K562 (cell line): ENCODE data around the gene HEATR1. TPM values are rescaled to one million over a fixed set of nuclear protein-coding genes. Genes with fewer than 3 reads are reported as not detected.

Source experiments
- BCL6 ChIP-seq: fragments of 250-450 bp; sonication (Bioruptor Pico); IDR thresholded peaks from 2 replicates; pipeline ENCODE4 v1.4.0; 2020
- BRF1 ChIP-seq: IDR thresholded peaks from 3 replicates; pipeline ENCODE4 v1.6.1; 2011; ENCODE audit warnings: borderline replicate concordance, mild to moderate bottlenecking; ENCODE audit not compliant: insufficient read length; ENCODE audit errors: extremely low read depth
- CGGBP1 ChIP-seq: fragments of 250-450 bp; sonication (Bioruptor Pico); IDR thresholded peaks from 2 replicates; pipeline ENCODE4 v1.9.0; 2021; ENCODE audit warnings: mild to moderate bottlenecking
- E2F4 ChIP-seq: sonication (generic); formaldehyde crosslinking; IDR thresholded peaks from 2 replicates; pipeline ENCODE4 v1.8.0; 2022; ENCODE audit warnings: mild to moderate bottlenecking, low read depth, missing genetic modification reagents
- MCM3 ChIP-seq: fragments of 450-650 bp; IDR thresholded peaks from 2 replicates; pipeline ENCODE4 v1.6.1; 2016
- PTTG1 ChIP-seq: fragments of 450-650 bp; IDR thresholded peaks from 2 replicates; pipeline ENCODE4 v1.6.1; 2016; ENCODE audit warnings: low read depth, mild to moderate bottlenecking, missing genetic modification characterization, missing compliant biosample characterization
- RBBP5 ChIP-seq: fragments of 200-600 bp; sonication (generic); IDR thresholded peaks from 2 replicates; pipeline ENCODE4 v1.6.1; 2012; ENCODE audit warnings: borderline replicate concordance, mild to moderate bottlenecking, low read length, control low read depth, inconsistent platforms; ENCODE audit not compliant: insufficient read depth, poor library complexity, severe bottlenecking
- RBFOX2 ChIP-seq: fragments of 200-400 bp; formaldehyde crosslinking; IDR thresholded peaks from 2 replicates; pipeline ENCODE4 v1.6.1; 2017; ENCODE audit warnings: low read depth, mild to moderate bottlenecking, low read length, moderate library complexity
- RCOR1 ChIP-seq, 2 experiments: IDR thresholded peaks; 2 replicates each; pipeline ENCODE4 v1.6.1; 2012; ENCODE audit warnings: low read depth in 2 of 2, low read length in 2 of 2, borderline replicate concordance in 1 of 2, improper control_type of control experiment in 1 of 2
- SNRNP70 ChIP-seq: fragments of 200-400 bp; formaldehyde crosslinking; optimal IDR thresholded peaks from 2 replicates; pipeline ENCODE3; 2017; ENCODE audit warnings: low read depth, low read length
- U2AF1 ChIP-seq: fragments of 200-400 bp; formaldehyde crosslinking; optimal IDR thresholded peaks from 2 replicates; pipeline ENCODE3; 2017; ENCODE audit warnings: mild to moderate bottlenecking, low read depth, low read length, moderate library complexity
- ZC3H11A ChIP-seq: IDR thresholded peaks from 2 replicates; pipeline ENCODE4 v1.6.1; 2012; ENCODE audit warnings: low read depth, low read length, improper control_type of control experiment
- ZFP36 ChIP-seq: fragments of 150-350 bp; IDR thresholded peaks from 2 replicates; pipeline ENCODE4 v1.6.1; 2018; ENCODE audit warnings: low read length, low read depth; ENCODE audit not compliant: partially characterized antibody
- ZNF282 ChIP-seq: sonication (generic); formaldehyde crosslinking; IDR thresholded peaks from 2 replicates; pipeline ENCODE4 v1.8.1; 2023; ENCODE audit warnings: missing genetic modification reagents
- polyA plus RNA-seq, 8 experiments: library from polyadenylated mRNA; depleted of rRNA in 4 of 8; stranded (reverse) in 5 of 8; unstranded in 3 of 8; fragments of >200 nt; fragmentation: Nextera tagmentation in 2 of 8; fragmentation: Illumina TruSeq in 1 of 8; extraction: Ambion mirVana in 2 of 8; extraction: Trizol in 1 of 8; gene quantifications; 2 replicates each; pipeline versions ENCODE4 v1.2.1 to v1.2.3, GENCODE V29; 2011 to 2014; ENCODE audit warnings: inconsistent platforms in 1 of 8, missing spikeins in 1 of 8
- total RNA-seq, 7 experiments: library from RNA; depleted of rRNA in 6 of 7; stranded (reverse); fragments of >200 nt in 6 of 7; fragmentation: Illumina TruSeq in 2 of 7; extraction: Trizol in 2 of 7; gene quantifications; 2 replicates each; pipeline versions ENCODE4 v1.2.1 to v1.2.3, GENCODE V29; 2011 to 2021; ENCODE audit warnings: low replicate concordance in 1 of 7
- TF ChIP-seq, protein P1 (sequence below): fragments of 250-450 bp; sonication (Bioruptor Pico); IDR thresholded peaks from 2 replicates; pipeline ENCODE4 v1.4.0; 2020; ENCODE audit warnings: mild to moderate bottlenecking
- TF ChIP-seq, protein P2 (sequence below): IDR thresholded peaks from 2 replicates; pipeline ENCODE4 v1.6.1; 2014; ENCODE audit warnings: antibody characterized with exemption
- TF ChIP-seq, protein P3 (sequence below): fragments of 450-650 bp; formaldehyde crosslinking; IDR thresholded peaks from 2 replicates; pipeline ENCODE4 v1.4.0; 2020; ENCODE audit warnings: mild to moderate bottlenecking, moderate library complexity
- TF ChIP-seq, protein P4 (sequence below), 3 experiments: IDR thresholded peaks in 2 of 3; conservative IDR thresholded peaks in 1 of 3; 2 replicates each; pipeline ENCODE4 v1.5.1; 2011 to 2012; ENCODE audit warnings: low read length in 3 of 3, mild to moderate bottlenecking in 3 of 3, control low read depth in 2 of 3, improper control_type of control experiment in 1 of 3, inconsistent platforms in 1 of 3, low read depth in 1 of 3, mixed read lengths in 1 of 3, moderate library complexity in 1 of 3; ENCODE audit not compliant: insufficient read depth in 2 of 3

HEATR1 gene
- total and polyA plus RNA-seq, 9 of the 15 experiments (the other 6 are each of a cell fraction or from before 2014, with no cell fraction given) = 28.3 to 108 (median 50.9) TPM

DNA sequence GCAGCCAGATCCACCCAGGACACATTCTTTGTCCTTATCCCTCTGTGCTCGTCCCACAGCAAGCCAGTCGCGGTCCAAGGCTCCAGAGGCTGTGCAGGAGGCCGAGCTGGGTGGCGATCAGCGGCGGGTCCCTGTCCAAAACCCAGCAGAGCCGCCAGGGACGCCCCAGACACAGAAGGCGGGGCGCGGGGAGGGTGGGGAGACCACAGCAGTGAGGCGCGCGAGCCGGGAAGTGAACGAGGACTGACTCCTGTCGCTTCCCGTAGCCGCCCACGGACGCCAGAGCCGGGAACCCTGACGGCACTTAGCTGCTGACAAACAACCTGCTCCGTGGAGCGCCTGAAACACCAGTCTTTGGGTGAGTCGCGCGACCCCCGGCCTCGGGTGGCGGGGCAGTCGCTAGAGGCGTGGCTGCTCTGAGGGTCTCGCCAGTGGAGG, 80.6 kb downstream of the HEATR1 start, which contains the start of gene LGALS8 (continued):
- no peak for TF ChIP-seq CGGBP1 (CRISPR knock-in tag)
- TF ChIP-seq RCOR1 (IDR thresholded peaks at IDR 0.05; ENCODE audit: borderline replicate concordance in 1 of 2, low read depth in 2 of 2, low read length in 2 of 2) = peak in 1 of 2 experiments; percentile 34; a peak in 1 of 4 replicates
- TF ChIP-seq SNRNP70 = no peak
- TF ChIP-seq ZFP36 = peak; percentile 32
- TF ChIP-seq MCM3 = no peak
- peak; percentile 37 for TF ChIP-seq U2AF1
- peak; percentile 97 for TF ChIP-seq RBFOX2
- TF ChIP-seq BRF1 = no peak
- TF ChIP-seq, protein P1, sequence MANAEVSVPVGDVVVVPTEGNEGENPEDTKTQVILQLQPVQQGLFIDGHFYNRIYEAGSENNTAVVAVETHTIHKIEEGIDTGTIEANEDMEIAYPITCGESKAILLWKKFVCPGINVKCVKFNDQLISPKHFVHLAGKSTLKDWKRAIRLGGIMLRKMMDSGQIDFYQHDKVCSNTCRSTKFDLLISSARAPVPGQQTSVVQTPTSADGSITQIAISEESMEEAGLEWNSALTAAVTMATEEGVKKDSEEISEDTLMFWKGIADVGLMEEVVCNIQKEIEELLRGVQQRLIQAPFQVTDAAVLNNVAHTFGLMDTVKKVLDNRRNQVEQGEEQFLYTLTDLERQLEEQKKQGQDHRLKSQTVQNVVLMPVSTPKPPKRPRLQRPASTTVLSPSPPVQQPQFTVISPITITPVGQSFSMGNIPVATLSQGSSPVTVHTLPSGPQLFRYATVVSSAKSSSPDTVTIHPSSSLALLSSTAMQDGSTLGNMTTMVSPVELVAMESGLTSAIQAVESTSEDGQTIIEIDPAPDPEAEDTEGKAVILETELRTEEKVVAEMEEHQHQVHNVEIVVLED (CRISPR knock-in tag) = peak; percentile 76
- no peak for TF ChIP-seq ZNF282
- TF ChIP-seq, protein P2, sequence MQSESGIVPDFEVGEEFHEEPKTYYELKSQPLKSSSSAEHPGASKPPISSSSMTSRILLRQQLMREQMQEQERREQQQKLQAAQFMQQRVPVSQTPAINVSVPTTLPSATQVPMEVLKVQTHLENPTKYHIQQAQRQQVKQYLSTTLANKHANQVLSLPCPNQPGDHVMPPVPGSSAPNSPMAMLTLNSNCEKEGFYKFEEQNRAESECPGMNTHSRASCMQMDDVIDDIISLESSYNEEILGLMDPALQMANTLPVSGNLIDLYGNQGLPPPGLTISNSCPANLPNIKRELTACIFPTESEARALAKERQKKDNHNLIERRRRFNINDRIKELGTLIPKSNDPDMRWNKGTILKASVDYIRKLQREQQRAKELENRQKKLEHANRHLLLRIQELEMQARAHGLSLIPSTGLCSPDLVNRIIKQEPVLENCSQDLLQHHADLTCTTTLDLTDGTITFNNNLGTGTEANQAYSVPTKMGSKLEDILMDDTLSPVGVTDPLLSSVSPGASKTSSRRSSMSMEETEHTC = 0 out of 2 replicates have a peak, but pooled peaks have one; percentile 48
- no peak for TF ChIP-seq ZC3H11A
- no peak; the same call in 1 of the 2 replicates for TF ChIP-seq E2F4 (CRISPR knock-in tag)
- TF ChIP-seq PTTG1 (tag) = no peak
- peak; percentile 82 for TF ChIP-seq RBBP5
- TF ChIP-seq, protein P3, sequence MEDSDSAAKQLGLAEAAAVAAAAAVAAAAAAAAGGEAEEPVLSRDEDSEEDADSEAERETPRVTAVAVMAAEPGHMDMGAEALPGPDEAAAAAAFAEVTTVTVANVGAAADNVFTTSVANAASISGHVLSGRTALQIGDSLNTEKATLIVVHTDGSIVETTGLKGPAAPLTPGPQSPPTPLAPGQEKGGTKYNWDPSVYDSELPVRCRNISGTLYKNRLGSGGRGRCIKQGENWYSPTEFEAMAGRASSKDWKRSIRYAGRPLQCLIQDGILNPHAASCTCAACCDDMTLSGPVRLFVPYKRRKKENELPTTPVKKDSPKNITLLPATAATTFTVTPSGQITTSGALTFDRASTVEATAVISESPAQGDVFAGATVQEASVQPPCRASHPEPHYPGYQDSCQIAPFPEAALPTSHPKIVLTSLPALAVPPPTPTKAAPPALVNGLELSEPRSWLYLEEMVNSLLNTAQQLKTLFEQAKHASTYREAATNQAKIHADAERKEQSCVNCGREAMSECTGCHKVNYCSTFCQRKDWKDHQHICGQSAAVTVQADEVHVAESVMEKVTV (CRISPR knock-in tag) = 0 out of 2 replicates have a peak, but pooled peaks have one; percentile 37
- no peak for TF ChIP-seq BCL6 (CRISPR knock-in tag)
- TF ChIP-seq, protein P4, sequence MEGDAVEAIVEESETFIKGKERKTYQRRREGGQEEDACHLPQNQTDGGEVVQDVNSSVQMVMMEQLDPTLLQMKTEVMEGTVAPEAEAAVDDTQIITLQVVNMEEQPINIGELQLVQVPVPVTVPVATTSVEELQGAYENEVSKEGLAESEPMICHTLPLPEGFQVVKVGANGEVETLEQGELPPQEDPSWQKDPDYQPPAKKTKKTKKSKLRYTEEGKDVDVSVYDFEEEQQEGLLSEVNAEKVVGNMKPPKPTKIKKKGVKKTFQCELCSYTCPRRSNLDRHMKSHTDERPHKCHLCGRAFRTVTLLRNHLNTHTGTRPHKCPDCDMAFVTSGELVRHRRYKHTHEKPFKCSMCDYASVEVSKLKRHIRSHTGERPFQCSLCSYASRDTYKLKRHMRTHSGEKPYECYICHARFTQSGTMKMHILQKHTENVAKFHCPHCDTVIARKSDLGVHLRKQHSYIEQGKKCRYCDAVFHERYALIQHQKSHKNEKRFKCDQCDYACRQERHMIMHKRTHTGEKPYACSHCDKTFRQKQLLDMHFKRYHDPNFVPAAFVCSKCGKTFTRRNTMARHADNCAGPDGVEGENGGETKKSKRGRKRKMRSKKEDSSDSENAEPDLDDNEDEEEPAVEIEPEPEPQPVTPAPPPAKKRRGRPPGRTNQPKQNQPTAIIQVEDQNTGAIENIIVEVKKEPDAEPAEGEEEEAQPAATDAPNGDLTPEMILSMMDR (IDR thresholded peaks at IDR 0.05 in 2 of 3, conservative IDR thresholded peaks at IDR 0.05 in 1 of 3; ENCODE audit: insufficient read depth in 2 of 3, low read depth in 1 of 3, low read length in 3 of 3) = peak in 1 of 3 experiments; percentile 35; a peak in 1 of 6 replicates
